ENCODE data around the gene KRT78. TPM values are rescaled to one million over a fixed set of nuclear protein-coding genes. Genes with fewer than 3 reads are reported as not detected.

The KRT78 gene
- total RNA-seq, 1 experiment from 2014 or later = not detected

- DNase-seq (ENCODE audit: unreplicated experiment) = no peak
- no peaks in the 10 kb centered on the region for H3K36me3 Mint-ChIP-seq (ENCODE audit: insufficient read depth, unreplicated experiment)
- intact Hi-C loops (cut with micrococcal nuclease) = loop anchor here (1.0 to 10.0 kb wide), 4 partner anchors 487 to 739 kb away; no protein-coding TSS in a partner anchor
- peak overlapping the region; percentile 1 for H3K27ac Mint-ChIP-seq (ENCODE audit: low read depth, unreplicated experiment)
- ChIA-PET POLR2A (interaction anchor here (0.6 to 17.0 kb wide), 16 partner anchors 8 to 807 kb away, joined by 3 to 675 read pairs (median 4); partner anchors contain the start of genes KRT5 and KRT6A), CTCF (interaction anchor here (0.6 to 24.3 kb wide), 58 partner anchors 8 to 853 kb away, joined by 3 to 747 read pairs (median 5); partner anchors contain the start of genes KRT1, KRT5, KRT6A and KRT73)
- peak overlapping the region; percentile 48 for H3K4me3 Mint-ChIP-seq (ENCODE audit: unreplicated experiment)
- no peaks in the 10 kb centered on the region for H3K27me3 Mint-ChIP-seq (ENCODE audit: insufficient read depth, unreplicated experiment)
- TF ChIP-seq CTCF (IDR thresholded peaks at IDR 0.05; ENCODE audit: unreplicated experiment) = no peak
- BruUV-seq (replicated peaks) = no TSS peak
- no peaks in the 10 kb centered on the region for H3K9me3 Mint-ChIP-seq (ENCODE audit: unreplicated experiment)
- peaks cover 56% of the 10 kb centered on the region for H3K4me1 Mint-ChIP-seq (ENCODE audit: insufficient read depth, unreplicated experiment)
These were observed 30.0 kb upstream of the KRT78 start for GRCh38 chr12:52878507-52879393.

- DNase-seq (ENCODE audit: unreplicated experiment) = no peak
- BruUV-seq (replicated peaks) = no TSS peak
- H3K9me3 Mint-ChIP-seq (ENCODE audit: unreplicated experiment) = no peaks in the 10 kb centered on the region
- H3K27me3 Mint-ChIP-seq (ENCODE audit: insufficient read depth, unreplicated experiment) = no peaks in the 10 kb centered on the region
- peaks cover 6% of the 10 kb centered on the region for H3K36me3 Mint-ChIP-seq (ENCODE audit: insufficient read depth, unreplicated experiment)
- peaks cover 71% of the 10 kb centered on the region for H3K4me1 Mint-ChIP-seq (ENCODE audit: insufficient read depth, unreplicated experiment)
- peak overlapping the region; percentile 1 for H3K27ac Mint-ChIP-seq (ENCODE audit: low read depth, unreplicated experiment)
- ChIA-PET POLR2A (interaction anchor here (0.8 to 17.0 kb wide), 11 partner anchors 10 to 738 kb away, joined by 3 to 675 read pairs (median 5); partner anchors contain the start of genes KRT5 and KRT6A), CTCF (interaction anchor here (0.7 to 24.3 kb wide), 17 partner anchors 8 to 739 kb away, joined by 3 to 747 read pairs (median 22); partner anchors contain the start of genes KRT5 and KRT85)
- intact Hi-C loops (cut with micrococcal nuclease) = loop anchor here (10.0 kb wide), 1 partner anchor 662 kb away; no protein-coding TSS in a partner anchor
- TF ChIP-seq CTCF (IDR thresholded peaks at IDR 0.05; ENCODE audit: unreplicated experiment) = no peak
- H3K4me3 Mint-ChIP-seq (ENCODE audit: unreplicated experiment) = peak overlapping the region; percentile 28
These were observed 28.4 kb upstream of the KRT78 start for GRCh38 chr12:52877242-52877641.

GRCh38 chr12:52876372-52876771, 27.6 kb upstream of the KRT78 start:
- no peak for TF ChIP-seq CTCF (IDR thresholded peaks at IDR 0.05; ENCODE audit: unreplicated experiment)
- H3K27ac Mint-ChIP-seq (ENCODE audit: low read depth, unreplicated experiment) = peak overlapping the region; percentile 95
- DNase-seq (ENCODE audit: unreplicated experiment) = peak; percentile 93
- BruUV-seq (replicated peaks) = no TSS peak
- POLR2A ChIA-PET = interaction anchor here (0.7 to 17.0 kb wide), 17 partner anchors 9 to 728 kb away, joined by 3 to 675 read pairs (median 5); partner anchors contain the start of genes EIF4B, KRT5, KRT6A and KRT80
- H3K27me3 Mint-ChIP-seq (ENCODE audit: insufficient read depth, unreplicated experiment) = no peaks in the 10 kb centered on the region
- CTCF ChIA-PET = interaction anchor here (0.7 to 16.4 kb wide), 7 partner anchors 8 to 727 kb away, joined by 3 to 366 read pairs (median 77); partner anchors contain the start of genes KRT5 and KRT85
- no peak overlapping the region for H3K4me3 Mint-ChIP-seq (ENCODE audit: unreplicated experiment)
- H3K9me3 Mint-ChIP-seq (ENCODE audit: unreplicated experiment) = no peaks in the 10 kb centered on the region
- intact Hi-C loops (cut with micrococcal nuclease) = loop anchor here (10.0 kb wide), 1 partner anchor 662 kb away; no protein-coding TSS in a partner anchor
- H3K4me1 Mint-ChIP-seq (ENCODE audit: insufficient read depth, unreplicated experiment) = peaks cover 80% of the 10 kb centered on the region
- peaks cover 6% of the 10 kb centered on the region for H3K36me3 Mint-ChIP-seq (ENCODE audit: insufficient read depth, unreplicated experiment)

Data from MCF 10A (cell line).